Left renal pelvis (tissue), 4 donors: ENCODE measurements around the gene NGFR. TPM values are rescaled to one million over a fixed set of nuclear protein-coding genes. Genes with fewer than 3 reads are reported as not detected.

Source experiments
- DNase-seq, 4 donors: peaks; one replicate each; pipeline ENCODE4 v3.0.0-alpha.2; 2013; ENCODE audit warnings: low read depth in 4 of 4, low spot score in 3 of 4
- polyA plus RNA-seq, 4 donors: library from polyadenylated mRNA; unstranded; fragments of 120-200 nt; gene quantifications; one replicate each; pipeline ENCODE4 v1.2.1, GENCODE V29; 2013; ENCODE audit not compliant: insufficient read length in 4 of 4

The NGFR gene
- polyA plus RNA-seq, 4 donors, result 6.0 to 42.0 (median 6.9) TPM

DNA sequence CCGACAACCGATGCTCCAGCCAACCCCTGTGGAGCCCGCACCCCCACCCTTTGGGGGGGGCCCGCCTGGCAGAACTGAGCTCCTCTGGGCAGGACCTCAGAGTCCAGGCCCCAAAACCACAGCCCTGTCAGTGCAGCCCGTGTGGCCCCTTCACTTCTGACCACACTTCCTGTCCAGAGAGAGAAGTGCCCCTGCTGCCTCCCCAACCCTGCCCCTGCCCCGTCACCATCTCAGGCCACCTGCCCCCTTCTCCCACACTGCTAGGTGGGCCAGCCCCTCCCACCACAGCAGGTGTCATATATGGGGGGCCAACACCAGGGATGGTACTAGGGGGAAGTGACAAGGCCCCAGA is 17.9 kb downstream of the NGFR start:
- no peak for DNase-seq

DNA sequence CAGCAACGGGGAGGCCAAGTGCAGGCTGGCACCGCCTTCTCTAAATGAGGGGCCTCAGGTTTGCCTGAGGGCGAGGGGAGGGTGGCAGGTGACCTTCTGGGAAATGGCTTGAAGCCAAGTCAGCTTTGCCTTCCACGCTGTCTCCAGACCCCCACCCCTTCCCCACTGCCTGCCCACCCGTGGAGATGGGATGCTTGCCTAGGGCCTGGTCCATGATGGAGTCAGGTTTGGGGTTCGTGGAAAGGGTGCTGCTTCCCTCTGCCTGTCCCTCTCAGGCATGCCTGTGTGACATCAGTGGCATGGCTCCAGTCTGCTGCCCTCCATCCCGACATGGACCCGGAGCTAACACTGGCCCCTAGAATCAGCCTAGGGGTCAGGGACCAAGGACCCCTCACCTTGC is 18.5 kb downstream of the NGFR start:
- DNase-seq, result no peak

DNA sequence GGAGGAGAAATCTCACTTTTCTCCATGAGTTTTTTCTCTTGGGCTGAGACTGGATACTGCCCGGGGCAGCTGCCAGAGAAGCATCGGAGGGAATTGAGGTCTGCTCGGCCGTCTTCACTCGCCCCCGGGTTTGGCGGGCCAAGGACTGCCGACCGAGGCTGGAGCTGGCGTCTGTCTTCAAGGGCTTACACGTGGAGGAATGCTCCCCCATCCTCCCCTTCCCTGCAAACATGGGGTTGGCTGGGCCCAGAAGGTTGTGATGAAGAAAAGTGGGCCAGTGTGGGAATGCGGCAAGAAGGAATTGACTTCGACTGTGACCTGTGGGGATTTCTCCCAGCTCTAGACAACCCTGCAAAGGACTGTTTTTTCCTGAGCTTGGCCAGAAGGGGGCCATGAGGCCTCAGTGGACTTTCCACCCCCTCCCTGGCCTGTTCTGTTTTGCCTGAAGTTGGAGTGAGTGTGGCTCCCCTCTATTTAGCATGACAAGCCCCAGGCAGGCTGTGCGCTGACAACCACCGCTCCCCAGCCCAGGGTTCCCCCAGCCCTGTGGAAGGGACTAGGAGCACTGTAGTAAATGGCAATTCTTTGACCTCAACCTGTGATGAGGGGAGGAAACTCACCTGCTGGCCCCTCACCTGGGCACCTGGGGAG is 19.1 kb downstream of the NGFR start:
- DNase-seq, result no peak

DNA sequence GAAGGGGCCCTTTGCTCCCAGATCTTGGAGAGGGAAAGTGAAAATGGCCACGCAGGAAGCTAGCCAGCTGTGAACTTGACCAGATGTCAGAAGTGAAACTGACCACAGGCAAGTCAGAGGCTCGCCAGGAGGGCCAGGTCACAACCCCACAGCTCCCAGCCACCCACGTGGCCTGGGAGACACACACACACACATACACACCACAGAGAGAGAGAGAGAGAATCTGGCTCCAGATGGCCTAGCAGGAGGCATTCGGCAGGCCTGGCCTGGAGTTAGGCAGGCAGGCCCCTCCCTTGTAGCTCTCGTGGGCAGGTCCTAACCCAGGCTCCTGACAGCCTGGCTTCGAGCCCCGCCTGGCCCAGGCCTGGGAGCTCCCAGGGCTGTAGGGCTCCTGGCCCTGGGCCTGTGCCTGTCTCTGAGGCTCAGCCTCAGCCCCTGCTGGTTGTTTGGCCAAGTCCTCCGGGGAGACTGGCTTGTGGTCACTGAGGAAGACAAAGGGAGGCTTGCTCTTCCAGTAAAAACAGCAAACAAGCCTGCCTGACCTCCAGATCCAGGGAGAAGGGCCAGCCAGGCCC is 20.2 kb downstream of the NGFR start:
- DNase-seq, result peak in 3 of 4 donors; percentile 60 to 72 (median 66)

DNA sequence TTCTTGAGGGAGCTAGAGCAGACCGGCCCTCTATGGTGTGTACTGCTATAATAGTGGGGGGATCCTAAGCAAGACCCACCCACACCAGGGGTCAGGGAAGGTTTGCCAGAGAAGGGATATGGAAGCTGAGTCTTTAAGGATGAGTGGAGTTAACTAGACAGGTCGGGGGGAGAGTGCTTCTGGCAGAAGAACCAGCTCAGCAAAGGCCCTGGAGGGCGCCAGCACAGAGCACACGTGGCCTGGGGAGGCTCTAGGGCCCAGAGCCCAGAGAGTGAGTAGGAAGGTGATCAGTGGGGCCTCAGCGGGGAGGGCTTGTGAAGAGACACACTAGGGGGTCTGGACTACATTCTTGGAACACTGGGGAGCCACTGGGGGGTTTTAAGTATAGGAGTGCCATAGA is 21.1 kb downstream of the NGFR start:
- no peak for DNase-seq

DNA sequence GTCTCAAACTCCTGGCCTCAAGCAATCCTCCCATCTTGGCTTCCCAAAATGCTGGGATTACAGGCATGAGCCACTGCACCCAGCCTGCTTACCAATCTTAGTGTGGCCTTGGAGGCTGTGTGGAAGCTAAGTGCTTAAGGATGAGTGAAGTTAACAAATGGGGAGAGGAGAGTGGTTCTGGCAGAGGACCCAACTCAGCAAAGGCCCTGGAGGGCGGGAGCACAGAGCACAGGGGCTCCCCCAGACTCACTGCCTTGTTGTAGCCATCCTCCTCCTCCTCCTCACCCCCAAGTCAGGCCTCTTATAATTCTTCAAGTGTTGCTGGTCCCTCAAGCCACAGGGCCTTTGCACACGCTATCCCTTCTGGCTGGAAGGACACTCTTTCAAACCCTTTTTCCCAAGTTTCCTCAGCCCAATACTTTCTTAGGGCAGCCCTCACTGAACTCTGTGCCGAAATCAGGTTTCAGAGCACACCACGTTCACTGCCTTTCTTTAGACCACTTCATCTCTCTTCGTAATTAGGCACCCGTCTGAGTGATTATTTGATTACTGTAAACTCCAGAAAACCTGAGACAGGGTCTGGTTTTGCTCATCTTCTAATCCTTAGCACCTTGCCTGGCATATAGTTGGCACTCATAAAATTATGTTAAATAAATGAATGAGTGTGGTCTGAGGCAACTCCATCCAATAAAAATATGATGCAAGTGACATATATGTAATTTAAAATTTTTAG is 23.4 kb downstream of the NGFR start:
- no peak for DNase-seq

DNA sequence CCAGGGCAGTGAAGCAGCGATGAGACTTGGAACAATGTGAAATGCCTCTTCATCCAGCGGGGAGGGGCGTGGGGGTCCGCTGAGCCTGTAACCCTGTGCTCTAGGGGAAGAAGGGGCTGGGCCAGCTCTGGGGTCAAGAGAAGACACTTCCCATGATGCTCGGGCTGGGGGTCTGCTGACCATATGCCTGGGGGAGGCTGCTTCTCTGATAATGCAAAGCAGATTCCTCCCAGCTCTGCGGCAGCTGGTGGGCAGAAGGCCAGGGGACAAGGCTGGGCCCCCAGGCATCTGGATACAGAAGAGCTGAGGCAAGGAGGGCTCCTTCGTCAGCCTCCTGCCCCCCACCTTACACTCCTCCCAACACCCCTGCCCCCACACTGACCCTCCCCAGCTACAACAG is 24.7 kb downstream of the NGFR start:
- no peak for DNase-seq

DNA sequence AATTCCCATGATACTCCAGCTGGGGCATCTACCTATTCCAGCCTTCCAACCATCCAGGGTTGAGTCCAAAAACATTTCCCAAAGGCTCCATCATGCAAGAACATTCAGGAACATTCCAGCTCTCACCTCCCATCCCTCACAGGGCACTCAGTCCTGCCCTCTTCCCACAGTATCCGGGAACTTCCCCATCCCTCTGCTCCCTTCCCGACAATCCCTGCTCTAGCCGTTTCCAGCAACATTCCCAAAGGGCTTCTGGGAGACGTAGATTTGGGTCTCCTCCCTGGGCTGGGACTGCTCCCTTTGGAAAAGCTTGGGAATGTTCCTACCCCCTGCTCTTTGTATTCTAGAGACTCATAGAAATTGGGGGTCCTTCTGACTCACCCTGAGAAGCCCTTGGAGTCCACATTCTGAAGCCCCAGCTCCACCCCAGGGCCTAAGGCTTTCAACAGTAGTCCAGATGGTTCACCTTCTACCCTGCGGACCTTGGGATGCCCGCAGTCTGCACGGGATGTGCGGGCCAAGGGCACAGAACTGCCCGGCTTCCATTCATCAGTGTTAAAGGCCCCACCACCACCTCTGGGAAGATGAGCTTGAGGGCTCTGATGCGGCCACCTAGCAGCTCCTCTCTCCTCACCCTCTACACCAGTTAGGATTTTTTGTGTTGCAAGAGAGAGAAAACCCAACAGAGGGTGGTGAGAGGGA is 25.4 kb downstream of the NGFR start:
- DNase-seq, result no peak

DNA sequence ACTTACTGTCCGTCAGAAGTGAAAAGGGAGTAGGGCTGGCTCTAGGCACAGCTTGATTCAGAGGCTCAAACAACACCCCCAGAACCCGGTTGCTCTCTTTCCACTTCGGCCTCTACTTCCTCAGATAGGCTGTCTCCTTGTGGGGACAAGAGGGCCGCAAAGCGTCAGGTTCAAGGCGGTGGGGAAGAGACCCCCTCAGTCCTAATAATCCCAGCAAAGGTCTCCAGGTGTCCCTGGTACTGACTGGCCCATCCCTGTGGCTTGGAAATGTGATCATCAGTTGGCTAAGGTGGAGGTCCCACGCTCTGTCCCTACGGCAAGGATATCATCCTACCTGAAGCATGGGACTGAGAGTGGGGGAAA is 26.0 kb downstream of the NGFR start:
- no peak for DNase-seq

DNA sequence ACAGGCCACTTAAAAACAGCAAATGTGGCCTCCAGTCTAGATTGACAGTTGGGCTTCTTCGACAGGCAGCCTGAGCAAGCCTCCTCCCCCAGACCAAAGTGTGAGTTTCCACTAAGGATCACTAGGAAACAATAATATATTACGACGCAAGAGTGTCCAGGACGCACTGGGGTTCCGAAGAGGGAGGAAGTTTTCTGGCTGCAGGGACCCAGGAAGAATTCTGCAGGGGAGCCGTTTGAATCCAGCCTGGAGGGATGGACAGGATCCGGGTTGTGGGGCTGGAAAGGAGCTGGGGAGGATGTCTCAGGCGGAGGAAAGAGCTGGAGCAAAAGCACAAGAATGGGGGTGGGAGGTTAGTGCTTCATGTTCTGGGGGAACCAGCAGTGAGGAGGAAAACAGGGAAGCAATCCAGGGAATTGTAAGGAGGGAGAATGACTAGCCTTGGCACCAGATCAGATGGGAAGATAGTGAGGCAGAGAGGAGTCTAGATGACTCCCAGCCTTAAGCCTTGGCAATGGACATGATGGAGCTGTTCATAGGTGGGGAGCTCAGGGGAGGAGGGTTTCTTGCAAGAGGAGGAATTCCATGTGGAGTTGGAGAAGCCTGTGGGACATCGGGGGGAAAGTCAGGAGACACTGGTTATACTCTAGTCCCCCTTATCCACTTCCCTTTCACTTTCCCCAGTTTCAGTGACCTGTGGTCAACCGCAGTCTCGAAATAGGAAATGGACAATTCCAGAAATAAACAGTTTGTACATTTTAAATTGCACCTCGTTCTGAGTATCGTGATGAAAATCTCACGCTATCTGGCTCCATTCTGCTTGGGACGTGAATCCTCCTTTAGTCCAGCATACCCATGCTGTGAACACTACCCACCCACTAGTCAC is 26.6 kb downstream of the NGFR start:
- DNase-seq, result no peak

DNA sequence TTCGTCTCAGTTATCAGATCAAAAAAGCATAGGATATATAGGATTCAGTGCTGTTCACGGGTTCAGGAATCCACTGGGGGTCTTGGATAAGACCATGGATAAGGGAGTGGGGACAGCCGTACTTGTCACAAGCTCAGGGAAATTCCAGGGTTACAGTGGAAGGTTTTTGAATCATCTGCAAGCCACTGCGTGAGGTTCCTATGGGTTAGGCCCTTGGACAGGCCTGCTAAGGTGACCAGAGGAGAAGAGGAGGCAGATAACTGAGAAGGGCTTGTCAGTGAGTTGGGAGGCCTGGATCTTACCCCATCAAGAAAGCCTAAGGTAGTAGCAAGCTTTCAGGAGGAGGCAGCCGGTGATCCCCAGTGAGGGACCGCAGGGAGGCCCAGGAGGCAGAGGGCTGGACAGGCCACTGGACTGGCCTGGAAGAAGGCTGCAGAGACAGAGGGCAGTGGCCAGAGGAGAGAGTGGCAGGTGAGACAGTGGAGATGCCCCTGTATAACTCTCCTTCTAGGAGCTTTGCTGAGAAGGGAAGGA is 27.3 kb downstream of the NGFR start:
- DNase-seq, result no peak

DNA sequence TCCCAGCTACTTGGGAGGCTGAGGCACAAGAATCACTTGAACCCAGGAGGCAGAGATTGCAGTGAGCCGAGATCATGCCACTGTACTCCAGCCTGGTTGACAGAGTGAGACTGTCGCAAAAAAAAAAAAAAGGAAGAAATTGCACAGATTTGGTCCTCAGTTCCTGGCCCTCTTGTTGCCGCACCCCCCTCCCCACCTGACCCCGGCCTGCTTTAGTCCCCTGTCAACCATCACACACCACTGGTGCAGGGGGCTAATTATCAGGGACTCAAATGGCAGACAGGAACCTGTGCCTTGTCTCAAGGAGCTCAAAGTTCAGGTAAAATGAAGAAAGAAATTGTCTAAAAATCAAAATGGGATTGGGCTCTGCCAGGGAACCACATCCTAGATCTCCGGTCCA is 28.1 kb downstream of the NGFR start:
- no peak for DNase-seq

DNA sequence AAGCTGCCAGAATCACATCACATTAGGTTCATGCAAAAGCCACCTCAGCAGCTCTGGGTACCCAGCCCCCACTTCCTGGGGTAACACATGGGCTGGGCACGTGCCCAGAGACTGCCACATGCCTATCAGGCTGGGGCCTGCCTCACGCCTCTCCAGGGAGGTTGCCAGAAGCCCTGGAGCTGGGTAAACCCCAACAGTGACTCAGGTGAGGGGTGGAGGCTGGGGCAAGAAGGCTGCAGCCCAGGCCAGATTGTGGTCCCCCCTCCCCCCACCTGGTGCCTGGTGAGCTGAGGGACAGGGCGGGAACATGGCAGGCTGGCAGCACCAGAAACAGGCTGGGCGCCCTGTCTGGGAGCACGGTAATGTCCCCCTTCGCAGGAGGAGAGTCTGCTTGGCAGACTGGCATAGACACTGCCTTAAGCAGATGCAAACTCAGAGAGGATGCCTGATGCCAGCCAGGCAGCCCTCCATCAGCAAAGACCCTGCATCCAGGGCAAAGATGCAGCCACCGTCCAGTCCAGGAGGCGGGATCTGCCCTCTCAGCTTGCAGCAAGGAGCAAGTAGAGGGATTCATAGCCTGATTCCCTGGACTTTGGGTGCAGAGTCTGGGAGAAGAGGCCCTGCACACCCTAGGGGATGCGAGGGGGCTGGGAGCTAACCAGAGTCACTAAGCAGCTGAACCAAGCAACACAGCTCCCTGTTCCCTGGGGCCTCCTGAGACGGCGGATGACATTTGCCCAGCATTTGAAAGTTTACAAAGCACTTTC is 28.8 kb downstream of the NGFR start:
- no peak for DNase-seq

DNA sequence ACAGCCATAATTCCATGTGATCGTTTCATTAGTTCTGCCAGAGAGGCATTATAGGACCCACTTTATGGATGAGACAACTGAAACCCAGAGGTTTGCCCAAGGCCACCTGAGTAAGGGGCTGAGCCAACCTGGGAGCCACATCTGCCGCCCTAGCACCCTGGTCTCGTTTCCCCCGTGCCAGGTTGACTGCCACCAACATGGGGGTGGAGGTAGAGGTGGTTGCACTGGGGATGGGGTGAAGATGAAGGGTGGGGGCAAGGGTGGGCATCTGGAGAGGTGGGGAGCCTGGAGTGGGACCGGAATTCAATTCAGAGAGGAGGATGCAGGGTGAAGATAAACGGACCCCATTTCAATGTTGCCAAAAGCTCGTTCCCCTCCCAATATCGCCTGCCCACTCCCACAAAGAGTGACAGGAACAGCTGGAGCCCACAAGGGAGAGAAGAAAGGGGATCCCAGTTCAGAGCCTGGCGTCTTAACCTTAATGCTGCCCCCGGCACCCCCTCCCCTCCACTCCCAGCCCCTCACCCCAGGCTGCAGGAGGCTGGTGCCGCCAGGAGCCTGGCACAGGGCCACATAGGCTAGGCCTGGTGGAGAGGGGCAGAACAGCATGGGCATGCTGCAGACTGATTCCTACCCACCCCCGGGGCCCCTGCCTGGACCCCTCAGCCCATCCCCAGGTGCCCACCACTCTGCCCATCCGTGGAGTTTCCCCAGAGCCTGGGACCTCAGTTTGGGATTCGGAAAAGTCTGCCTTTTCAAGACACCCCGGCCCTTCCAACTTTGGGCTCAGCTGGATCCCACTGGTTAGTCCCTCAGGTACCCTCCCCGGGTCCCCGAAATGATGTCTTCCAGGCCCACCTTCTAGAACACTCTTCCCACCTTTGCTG is 29.6 kb downstream of the NGFR start:
- no peak for DNase-seq

DNA sequence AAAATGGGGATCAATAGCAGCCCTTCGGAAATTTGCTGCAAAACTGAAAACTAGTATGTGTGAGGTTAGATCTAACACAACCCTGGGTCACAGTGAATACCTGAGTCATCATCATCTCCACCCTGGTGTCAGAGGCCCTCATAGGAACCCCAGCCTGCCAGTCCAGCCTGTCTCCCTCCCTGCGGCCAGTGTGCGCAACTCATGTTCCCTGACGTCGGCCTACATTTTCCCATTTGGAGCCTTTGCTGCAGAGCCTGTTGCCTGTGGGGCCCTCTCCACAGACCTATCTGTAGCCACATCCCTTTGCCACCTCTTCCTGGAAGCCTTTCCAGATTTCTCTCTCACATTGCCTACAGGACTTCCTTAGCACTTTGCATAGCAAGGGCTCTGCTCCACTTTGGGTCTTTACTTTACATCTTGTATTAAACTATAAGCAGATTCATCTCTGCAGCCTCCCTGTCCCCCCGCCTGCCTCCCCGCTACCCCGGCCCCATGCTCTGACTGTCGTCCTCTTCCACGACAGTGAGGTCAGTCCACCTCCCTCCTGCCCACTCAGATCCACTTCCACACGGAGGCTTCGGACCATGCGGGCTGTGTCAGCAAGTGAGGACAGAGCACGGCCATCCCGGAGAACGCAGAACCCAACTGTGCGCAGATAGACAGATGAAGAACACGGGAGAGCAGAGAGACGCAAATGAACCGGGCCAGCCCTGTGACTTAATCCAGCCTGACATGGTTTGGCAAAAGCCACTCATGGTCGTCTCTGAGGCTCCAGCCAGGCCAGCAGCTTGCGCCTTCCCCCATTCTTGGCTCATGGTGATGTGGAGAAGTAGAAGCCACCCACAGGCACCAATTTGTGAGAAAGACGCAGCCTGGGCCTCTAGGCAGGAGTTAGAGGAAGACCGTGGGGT is 31.0 kb downstream of the NGFR start:
- DNase-seq, result no peak

DNA sequence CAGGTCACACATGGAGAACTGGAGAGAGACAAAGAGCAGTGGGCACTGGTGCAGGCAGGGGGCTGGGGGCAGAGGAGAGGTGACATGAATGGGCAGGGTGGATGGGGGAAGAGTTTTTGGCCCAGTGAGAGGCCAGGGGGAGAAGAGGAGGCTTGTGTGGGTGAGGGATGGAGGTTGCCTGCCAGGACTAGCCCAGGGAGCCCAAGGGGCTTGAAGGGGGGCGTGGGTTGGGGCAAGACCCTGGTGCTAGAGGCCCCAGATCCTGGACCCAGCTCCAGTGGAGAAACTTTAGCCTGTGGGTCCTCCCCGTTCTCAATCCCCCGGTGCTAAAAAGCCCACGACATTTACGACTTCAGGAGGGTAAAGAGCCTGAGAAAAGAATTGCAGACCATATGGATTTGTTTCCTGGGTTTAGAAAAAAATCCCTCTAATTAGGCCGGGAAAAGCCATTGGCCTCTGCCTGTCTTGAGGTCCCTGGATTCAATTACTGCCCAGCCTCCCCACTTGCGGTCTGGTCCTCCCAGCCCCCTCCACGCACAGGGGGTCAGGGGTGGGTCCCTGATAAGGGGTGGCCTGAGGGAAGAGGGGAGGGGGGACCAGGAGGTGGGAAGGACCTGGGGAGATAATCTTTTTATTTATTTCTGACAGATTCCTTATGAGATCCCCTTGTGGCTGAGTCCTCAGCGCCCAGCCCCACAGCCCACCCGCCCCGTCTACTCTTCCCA is 33.0 kb downstream of the NGFR start:
- no peak for DNase-seq

DNA sequence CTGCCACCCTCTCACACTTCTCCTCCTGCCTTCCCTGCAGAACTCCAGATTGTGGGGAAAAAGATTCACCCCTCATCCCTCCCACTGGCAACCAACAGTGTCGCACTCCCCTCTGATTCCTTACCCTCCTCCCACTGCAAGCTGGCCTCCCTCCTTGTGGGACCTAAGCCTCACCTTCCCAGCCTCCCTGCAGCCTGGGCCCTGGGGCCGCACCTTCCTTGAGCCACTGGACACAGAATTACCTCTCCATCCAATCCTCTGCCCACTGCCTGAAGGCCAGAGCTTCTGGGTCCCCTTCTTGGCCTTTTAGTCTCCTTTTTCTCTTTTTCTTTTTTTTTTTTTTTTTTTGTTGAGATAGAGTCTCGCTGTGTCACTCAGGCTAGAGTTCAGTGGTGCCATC is 33.9 kb downstream of the NGFR start:
- DNase-seq, result no peak
